Hematopoietic multipotent progenitor cell treated with erythropoietin and hydrocortisone succinate and interleukin-3 and kit ligand, for 15 days (in vitro differentiated cells): ENCODE measurements around the gene CDYL.
"Not testable (repeated sequence)": the region's sequence is repeated elsewhere in the genome, so short reads cannot be mapped to it uniquely, and the experiment has no call there.

Experiments
- DNase-seq: peaks from one replicate; pipeline ENCODE4 v3.0.0-alpha.2; 2015; ENCODE audit warnings: low spot score

The CDYL gene

GRCh38 chr6:4804095-4804494 lies 27.9 kb downstream of the CDYL start:
- no peak for DNase-seq

DNA sequence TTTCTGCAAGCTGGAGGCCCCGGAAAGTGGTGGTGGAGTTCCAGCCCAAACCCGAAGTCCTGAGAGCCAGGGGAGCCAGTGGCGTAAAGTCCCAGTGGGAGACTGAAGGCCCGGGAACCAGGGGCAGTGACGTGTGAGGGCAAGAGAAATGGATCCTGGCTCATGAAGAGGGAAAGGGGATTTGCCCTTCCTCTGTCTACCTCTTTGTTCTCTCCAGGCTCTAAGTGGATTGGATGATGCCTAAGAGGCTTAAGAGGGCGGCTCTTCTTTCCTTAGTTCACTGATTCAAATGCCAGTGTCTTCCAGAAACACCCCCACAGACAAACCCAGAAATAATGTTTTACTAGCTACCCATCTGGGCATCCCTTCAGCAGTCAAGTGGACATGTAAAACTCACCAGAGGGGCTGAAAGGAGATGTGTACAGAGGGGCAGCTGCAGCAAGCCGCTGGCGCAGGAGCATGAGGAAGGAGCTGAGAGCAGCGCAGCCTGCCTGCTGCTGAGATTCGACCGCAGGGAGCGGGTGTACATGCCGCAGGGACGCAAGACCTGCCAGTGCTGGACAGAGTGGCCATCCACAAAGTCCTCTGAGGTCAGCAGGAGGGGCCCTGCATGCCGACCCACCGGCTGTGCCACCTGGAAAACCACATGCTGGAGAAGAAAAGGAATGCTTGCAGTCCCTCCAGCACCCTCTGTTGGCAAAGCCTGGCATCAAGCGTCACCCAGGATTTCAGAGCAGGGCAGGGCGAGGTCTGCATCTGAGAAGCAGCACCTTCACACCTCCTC lies 29.5 kb downstream of the CDYL start:
- peak; percentile 77 for DNase-seq

- no peak for DNase-seq
Observed at GRCh38 chr6:4806337-4806725, 30.1 kb downstream of the CDYL start.

GRCh38 chr6:4806791-4807190 lies 30.6 kb downstream of the CDYL start:
- DNase-seq = no peak

DNA sequence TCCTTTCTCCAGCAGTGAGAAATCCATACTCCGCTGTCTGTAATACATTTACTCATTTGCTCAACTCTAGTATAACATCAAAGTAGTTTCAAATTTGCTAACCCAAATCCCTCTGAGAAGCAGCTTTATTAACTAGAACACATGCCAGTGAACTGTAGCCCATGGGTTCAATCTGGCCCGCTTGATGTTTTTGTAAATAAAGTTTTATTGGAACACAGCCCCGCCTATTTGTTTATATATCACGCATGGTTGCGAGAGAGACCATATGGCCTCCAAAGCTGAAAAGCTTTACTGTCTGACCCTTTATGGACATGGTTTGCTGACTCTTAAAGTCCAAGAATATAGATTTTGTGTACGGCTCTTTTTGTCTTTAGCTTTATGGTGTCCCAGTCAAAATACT lies 32.2 kb downstream of the CDYL start:
- DNase-seq = no peak

DNA sequence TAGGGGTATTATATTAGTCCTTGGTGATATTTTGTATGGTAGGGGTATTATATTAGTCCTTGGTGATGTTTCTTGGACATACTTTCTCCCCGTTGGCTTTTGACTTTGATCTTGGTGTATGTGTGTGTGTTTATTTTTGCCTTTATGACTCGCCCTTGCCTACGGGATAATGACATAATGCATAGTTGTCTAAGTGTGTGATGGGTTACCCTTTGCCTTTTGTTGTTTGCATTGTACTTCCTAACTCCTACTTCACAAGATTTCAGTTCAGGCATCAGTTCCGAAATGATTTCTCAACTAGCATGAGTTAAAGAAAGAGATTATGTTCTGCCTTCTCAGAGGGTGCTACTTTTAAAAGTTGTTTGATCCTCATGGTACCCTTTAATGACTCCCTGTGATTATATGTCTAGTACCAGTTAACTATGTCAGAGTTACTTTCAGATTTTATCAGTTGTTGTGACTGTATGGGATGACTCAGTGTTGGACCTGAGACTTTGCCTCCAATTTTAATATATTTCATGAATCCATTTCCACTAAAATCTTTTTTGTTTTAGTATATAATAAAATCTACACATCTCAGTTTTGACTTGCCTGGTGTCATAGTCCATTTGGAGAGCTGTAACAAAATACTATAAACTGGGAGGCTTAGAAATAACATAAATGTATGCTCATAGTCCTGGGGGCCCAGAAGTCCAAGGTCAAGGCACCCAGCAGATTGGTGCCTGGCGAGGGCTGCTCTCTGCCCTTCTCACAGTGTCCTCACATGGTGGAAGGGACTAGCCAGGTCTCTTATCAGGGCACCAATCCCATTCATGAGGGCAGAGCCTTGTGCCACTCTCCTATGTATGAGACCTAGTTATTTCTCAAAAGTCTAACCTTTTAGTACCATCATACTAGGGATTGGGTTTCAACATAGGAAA lies 34.1 kb downstream of the CDYL start:
- DNase-seq = peak; percentile 38

DNA sequence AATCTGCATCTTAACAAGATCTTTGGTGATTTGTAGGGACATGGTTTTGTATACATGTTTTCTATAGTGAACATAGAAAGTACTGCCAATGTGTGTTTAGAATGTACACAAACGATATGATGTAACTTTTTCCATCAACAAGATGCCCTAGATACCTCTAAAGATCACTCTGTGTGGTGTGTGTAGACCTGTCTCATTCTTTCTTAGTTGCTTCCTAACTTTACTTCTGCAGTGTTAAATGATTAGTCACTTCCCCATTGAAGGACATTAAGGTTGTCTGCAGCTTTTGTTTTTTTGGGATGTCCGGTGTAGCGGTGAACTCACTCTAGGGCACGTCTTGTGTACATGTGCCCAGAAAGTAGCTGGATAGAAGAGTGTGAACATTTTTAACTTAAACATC lies 35.9 kb downstream of the CDYL start:
- DNase-seq = no peak

- no peak for DNase-seq
Observed at GRCh38 chr6:4813055-4813454, 36.9 kb downstream of the CDYL start.

DNA sequence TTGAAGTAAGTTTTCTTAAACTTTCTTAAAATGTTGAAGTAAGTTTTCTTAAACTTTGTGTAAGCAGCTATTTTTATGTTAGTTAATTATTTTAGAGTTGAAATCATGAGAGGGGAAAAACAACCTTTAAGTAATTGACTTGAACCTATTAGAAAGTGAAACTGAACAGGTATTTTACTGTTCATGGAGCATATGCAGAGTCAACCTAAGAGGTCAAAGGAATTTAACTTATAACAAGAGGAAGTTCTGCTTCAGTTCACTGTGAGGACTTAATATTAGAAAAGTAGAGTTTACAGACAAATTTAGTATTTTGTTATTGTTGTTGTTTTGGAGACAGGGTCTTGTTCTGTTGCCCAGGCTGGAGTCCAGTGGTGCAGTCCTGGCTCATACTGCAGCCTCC lies 38.0 kb downstream of the CDYL start:
- no peak for DNase-seq

DNA sequence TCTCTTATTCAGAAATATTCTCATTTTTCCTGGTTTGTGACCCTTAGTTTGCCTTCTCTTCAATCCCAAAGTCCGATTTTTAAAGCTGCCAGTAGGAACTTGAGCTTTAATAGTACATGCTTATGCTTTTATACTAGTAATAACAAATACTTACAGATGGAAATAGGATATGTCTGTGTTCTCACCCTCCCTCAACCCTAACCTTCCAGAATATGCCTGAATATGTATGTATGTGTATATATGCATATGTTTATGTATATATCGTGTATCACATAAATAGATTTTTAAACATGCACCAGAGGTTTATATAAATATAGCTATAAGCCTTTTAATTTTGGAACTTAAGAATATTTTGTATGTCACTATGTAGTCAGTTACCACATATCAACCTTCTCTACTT lies 38.8 kb downstream of the CDYL start:
- no peak for DNase-seq

DNA sequence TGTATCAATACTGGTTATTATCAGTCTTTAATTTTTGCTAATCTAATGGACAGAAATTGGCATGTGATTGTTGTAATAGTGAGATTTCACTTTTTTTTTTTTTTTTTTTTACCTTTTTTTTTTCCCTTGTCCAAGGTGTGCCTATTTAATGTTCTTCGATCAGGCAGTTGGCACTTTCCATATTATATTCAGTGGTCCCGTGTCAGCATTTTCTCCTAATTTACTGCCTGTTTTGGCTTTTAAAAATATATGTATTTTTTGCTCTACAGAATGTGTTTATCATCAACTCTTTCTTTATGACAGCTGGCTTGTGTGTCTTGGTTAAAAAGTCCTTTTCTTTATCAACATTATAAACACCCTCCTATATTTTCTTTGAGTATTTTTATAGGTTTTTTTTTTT lies 39.4 kb downstream of the CDYL start:
- DNase-seq = no peak

DNA sequence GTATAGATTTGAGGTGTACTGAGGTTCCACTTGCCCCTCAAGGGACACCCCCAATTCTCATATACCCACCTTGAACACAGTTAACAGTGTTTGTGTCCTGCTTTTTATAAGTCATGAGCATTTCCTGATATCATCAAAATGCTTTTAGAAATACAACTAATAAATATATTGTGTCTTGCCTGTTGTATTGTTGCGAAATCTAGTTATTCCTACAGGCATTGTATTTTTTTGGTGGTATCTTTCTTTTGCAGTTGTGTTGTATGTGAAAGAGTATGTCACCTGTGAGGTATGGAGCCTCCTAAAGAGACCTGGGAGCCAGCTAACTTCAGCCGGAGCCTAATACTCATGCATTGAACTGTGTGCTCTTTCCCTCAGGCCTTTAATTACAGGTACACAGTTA lies 40.7 kb downstream of the CDYL start:
- no peak for DNase-seq

GRCh38 chr6:4817551-4817950 lies 41.3 kb downstream of the CDYL start:
- no peak for DNase-seq

GRCh38 chr6:4818272-4818938 lies 42.2 kb downstream of the CDYL start:
- no peak for DNase-seq

DNA sequence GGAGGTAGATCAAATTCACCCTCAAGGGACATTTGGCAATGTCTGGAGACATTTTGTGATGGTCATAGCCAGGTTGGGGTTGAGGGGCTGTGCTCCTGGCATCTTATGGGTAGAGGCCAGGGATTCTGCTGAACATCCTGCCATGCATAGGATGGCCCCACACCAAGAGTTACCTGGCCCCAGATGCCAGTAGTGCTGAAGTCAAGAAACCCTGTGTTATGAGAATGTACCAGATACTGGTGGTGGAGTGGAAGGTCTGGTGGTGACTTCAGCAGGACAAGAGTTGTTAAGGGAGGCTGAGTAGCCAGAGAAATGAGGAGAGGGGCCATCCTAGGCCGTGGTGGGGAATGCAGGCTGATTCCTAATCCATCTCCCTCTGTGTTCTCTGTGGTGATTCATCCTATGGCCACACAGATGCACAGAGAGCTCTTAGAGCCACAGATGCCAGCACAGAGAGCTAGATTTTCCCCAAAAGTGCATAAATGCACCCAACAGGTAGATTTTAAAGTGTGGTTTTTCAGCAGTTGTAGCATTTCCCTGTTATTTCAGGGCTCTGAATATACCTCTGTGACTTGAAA lies 43.6 kb downstream of the CDYL start:
- no peak for DNase-seq

- DNase-seq = no peak
Observed at GRCh38 chr6:4820704-4821276, 44.6 kb downstream of the CDYL start.

DNA sequence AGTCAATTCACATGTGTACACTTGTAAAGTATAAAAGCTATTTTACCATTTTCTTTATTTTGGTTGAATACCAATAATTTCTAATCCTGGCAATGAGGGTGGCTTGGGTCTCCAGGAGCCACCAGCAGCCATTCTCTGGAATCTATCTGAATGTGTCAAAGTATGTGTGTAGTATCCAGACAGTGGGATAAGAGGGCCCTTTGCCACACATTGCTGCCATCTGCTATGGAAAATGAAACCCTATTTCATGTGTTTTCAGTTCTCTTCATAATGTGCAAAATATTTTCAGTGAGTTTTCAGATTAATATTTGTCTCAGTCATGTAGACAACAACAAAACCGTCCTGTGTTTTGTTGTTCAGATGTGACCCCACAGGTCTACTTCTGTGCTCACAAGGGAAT lies 46.3 kb downstream of the CDYL start:
- DNase-seq = no peak

DNA sequence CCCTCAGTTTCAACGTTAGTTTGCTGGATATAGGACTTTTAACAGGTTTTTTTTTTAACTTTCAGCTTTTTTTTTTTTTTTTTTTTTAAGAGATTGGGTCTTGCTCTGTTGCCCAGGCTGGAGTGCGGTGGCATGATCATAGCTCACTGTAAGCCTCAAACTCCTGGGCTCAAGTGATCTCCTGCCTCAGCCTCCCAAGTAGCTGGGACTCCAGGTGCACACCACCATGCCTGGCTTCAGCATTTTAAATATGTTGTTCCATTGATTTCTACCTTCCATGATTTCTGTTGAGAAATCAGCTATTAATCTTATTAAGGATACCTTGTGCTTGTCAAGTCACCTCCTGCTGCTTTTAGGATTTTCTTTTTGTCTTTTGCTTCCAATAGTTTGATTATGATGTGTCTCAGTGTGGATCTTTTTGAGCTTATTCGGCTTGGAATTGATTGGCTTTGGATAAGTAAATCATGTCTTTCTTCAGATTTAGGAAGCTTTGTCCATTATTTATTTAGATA lies 52.0 kb downstream of the CDYL start:
- DNase-seq = no peak

DNA sequence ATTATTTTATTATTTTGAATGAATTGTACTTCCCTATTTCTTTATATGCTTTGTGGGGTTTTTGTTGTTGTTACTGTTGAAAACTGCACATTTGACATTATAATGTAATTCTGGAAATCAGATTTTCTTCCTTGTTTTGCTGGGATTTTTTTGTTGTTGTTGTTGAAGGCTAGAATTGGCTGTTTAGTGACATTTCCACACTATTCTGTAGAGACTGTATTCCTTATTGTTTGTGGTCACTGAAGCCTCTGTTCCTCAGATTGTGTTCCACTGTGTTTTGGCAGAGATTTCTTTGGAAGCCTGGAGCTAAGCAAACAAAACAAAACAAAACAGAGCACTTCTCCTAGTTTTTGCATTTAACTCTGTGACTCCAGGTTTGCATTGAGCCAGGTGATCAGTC lies 52.9 kb downstream of the CDYL start:
- no peak for DNase-seq

DNA sequence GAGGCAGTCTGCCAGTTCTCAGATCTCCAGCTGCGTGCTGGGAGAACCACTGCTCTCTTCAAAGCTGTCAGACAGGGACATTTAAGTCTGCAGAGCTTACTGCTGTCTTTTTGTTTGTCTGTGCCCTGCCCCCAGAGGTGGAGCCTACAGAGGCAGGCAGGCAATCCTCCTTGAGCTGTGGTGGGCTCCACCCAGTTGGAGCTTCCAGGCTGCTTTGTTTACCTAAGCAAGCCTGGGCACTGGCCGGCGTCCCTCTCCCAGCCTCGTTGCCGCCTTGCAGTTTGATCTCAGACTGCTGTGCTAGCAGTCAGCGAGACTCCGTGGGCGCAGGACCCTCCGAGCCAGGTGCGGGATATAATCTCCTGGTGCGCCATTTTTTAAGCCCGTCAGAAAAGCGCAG lies 59.3 kb downstream of the CDYL start:
- DNase-seq = not testable (repeated sequence)

DNA sequence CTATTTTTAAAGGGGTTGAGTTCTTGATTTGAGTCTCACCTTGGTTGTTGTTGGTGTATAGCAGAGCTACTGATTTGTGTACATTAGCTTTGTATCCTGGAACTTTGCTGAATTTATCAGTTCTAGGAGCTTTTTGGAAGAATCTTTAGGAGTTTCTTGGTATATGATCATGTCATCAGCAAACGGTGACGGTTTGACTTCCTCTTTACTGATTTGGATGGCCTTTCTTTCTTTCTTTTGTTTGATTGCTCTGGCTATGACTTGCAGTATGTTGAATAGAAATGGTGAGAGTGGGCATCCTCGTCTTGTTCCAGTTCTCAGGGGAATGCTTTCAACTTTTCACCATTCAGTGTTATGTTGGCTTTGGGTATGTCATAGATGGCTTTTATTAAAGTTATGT lies 64.0 kb downstream of the CDYL start:
- no peak for DNase-seq

GRCh38 chr6:4844108-4844507 lies 67.9 kb downstream of the CDYL start:
- DNase-seq = peak; percentile 41
